ENCODE measurements around the gene MYCT1.
"Not testable (repeated sequence)": the region's sequence is repeated elsewhere in the genome, so short reads cannot be mapped to it uniquely, and the experiment has no call there.

MYCT1 gene, protein sequence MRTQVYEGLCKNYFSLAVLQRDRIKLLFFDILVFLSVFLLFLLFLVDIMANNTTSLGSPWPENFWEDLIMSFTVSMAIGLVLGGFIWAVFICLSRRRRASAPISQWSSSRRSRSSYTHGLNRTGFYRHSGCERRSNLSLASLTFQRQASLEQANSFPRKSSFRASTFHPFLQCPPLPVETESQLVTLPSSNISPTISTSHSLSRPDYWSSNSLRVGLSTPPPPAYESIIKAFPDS
- 0 to 0.10 (median 0) reads per million in 18 experiments for total RNA-seq

DNA sequence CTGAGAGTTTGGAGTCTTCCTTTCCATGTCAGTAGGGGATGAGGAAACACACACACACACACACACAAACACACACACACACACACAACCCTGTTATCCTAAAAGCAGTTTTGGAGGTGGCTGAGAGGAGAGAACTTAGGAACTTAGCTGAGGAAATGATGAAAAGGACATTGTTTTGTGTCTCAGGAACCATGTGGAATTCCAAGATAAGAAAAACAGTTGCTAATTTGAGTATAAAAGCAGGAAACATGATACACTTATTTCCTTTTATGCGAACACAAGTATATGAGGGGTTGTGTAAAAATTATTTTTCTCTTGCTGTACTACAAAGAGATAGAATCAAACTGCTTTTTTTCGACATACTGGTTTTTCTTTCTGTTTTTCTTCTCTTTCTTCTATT is at the start of gene MYCT1:
Gene MYCT1 (plus strand): TSS at position 264 of the 400 bp plus-strand sequence. CDS start 6 bp downstream, at position 270.
- no peak for DNase-seq

DNA sequence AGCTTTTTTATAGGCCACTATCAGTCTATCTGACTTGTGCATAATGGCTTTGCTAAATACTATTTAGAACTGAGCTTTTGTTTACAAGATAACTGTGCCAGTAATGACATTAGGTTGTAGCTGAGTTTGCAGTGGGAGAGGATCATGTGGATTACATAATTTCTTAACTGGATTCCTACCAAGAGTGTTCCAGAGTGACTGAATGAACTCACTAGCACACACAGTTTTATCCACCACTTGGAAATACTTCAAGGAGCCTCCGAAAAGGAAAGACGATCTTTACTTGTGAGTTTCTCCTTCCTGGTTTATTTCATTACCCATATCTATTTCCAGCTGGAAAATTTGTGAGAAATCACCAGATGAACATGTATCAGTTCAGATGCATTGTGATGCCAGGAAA is 49.6 kb upstream of the MYCT1 start:
- no peak for DNase-seq

DNA sequence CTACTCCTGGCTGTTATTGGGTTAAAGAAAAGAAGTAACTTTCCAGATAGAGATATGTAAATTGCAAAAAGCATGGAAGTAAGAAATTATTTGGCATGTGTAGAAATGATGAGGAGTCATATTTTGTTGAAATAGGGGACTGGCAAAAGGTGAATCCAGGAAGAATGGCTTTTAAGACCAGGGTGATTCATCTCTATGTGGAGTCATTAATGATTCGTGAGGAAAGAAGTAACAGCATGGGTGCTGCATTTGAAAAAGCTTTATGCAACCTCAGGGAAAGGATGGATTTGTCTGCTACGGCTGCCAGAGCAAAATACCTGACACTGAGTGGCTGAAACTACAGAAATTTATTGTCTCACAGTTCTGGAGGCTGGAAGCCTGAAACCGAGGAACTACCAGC is 45.7 kb upstream of the MYCT1 start:
- no peak for DNase-seq

DNA sequence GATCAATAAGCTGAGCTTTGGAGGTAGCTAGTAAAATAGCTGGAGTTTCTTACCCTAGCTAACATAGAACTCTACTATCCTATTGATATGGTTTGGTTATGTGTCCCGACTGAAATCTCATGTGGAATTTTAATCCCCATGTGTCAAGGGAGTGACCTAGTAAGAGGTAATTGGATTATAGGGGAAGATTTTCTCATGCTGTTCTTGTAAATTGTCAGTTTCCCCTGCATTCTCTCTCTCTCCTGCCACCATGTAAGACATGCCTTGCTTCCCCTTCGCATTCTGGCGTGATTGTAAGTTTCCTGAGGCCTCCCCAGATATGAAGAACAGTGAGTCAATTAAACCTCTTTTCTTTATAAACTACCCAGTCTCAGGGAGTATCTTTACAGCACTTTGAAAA is 35.9 kb upstream of the MYCT1 start:
- DNase-seq: no peak

DNA sequence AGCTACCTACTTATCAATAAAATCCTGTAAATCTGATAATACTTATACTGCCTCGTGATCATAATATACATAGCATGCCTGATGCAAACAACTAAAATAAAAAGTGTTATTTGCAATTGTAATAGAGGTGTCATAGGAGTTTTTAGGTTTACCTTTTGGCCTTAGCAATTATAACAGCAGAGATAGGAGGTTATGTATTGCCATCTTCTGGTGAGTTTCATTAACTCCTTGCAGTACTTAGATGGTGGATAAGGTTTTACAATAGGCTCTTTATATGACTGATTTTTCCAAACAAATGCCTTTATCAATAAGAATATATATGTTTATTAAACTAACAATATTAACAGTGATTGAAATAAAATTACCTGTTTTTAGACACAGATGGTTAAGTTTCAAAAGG is 27.8 kb upstream of the MYCT1 start:
- peak; percentile 1 to 20 for DNase-seq

DNA sequence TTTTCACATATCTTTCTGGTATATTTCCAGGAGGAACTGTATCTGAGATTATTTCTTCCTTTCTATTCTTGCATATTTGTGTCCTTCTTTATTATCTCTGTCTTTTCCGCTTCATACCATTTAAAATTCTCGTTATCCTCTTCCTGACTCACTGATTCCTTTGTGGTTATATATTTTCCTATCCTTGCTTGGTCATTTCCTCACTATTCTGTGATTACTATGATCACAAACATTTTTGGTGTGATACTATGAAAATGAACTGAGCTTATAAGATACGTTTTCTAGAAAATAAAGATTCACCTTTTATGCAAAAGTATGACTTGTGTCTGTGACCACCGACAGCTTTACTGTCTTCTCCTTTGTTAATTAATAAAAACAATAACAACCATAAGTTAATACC is 26.5 kb upstream of the MYCT1 start:
- no peak for DNase-seq

DNA sequence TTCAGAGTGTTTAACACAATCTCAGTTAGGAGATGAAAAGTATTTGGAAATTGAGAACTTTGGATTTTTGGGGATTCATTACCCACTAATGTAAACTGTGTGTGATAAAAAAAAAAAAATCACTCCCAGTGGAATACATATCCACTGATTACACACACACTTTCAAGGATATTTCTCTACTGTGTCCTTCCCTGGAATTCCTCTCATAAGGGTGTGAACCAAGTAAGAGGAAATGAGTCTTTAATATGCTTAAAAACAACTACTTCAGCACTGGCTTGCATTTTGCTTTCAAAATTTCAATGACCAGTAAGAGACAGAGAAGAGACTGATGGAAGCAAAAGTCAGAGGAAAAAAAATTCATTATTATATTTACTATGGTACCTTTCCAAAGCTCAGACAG is 24.5 kb upstream of the MYCT1 start:
- DNase-seq: no peak

DNA sequence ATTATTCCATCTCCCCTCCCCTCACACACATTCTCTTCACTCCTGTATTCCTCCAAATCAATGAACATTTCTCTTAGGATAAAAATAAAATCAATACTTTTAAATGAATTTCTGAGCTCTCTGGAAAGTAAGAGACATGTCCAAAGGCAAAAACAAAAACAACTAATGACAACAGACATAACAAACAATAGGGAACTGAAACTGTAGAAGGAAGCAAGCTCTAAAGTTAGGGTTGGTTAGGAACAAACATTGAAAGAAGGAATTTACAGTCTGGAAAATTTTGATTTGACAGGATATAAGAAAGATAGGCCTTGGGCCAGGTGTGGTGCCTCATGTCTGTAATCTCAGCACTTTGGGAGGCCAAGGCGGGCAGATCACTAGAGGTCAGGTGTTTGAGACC is 17.5 kb upstream of the MYCT1 start:
- DNase-seq: peak; percentile 4 to 5

DNA sequence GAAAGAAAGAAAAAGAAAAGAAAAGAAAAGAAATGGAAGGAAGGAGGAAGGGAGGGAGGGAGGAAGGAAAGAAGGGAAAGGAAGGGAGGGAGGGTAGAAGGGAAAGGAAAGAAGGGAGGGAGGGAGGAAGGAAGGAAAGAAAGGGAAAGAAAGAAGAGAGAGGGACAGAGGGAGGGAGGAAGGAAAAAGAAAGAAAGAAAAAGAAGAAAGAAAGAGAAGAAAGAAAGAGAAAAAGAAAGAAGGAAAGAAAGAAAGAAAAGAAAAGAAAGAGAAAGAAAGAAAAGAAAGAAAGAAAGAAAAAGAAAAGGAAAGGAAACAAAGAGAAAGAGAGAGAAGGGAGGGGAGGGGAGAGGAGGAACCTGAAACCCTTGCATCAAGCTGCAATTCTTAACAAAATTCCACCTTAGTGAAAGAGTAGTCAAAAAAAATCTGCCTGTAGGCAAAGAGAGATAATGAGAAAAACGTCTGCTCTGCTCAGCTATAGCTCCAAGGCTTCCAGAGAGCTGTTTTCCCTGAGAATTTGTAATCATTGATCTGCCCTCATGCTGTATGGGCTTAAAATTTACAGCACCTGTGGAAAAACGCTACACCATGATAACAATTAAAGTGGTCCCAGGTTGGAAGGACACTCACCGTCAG is 16.7 kb upstream of the MYCT1 start:
- no peak for DNase-seq

DNA sequence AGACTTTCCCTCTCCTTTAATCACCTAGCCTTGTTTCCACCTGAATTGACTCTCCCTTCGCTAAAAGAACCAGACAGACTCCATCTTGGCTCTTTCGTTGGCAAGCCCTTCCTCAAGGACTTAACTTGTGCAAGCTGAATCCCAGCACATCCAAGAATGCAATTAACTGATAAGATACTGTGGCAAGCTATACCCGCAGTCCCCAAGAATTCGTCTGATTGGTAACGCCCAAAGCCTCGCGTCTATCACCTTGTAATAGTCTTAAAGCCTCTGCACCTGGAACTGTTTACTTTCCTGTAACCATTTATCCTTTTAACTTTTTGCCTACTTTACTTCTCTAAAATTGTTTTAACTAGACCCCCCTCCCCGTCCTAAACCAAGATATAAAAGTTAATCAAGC is 15.6 kb upstream of the MYCT1 start:
- no peak for DNase-seq

DNA sequence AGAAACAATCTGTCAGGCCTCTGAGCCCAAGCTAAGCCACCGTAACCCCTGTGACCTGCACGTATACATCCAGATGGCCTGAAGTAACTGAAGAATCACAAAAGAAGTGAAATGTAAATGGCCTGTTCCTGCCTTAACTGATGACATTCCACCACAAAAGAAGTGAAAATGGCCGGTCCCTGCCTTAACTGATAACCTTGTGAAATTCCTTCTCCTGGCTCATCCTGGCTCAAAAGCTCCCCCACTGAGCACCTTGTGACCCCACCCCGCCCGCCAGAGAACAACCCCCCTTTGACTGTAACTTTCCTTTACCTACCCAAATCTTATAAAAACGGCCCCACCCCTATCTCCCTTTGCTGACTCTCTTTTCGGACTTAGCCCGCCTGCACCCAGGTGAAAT is 14.8 kb upstream of the MYCT1 start:
- not testable (repeated sequence) for DNase-seq

DNA sequence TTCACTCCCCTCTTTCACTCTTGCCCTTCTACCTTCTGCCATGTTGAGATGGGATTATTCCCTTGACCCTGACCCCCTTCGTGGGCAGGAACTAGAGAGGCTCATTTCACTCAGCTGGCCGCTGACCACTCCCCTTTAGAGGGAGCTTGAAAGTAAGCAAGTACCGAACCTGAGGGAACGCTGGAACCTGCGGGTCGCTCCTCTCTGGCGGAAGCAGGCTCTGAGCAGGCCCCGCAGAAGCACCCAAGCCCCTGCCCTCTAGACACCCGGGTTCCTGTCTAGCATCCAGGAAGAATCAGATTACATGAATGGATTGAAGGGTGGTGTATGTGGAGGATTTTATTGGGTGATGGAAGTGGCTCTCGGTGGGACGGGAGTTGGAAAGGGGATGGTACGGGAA is 11.9 kb upstream of the MYCT1 start:
- DNase-seq: no peak

DNA sequence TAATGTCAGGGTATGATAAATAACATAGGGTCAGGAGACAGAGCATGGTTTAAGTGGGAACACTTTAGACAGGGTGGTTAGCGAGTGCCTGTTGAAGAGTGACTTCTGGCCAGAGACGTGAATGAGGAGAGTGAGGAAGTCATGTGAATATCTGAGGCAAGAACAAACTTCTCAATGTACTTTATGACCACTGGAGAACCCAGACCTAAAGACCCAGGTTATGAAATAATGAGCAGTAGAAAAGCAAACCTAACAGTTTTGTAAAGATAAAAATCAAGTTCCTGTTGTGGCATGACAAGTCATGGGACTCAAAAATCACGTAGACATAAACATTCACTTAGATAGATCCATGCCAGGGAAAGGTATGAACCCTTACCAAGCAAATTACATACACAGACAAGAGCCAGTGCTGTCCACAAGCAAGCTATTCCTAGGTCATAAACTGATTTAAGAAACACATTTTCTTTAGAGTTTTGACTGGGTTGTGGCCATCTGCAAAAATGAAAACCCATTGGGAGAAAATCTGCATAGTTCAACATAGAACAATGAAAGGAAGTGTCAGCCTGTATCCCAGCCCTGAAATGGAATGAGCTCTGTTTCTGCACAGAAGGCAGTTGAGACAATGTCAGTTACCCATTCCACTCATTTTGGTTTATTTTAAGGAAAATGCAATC is 2.2 kb upstream of the MYCT1 start:
- DNase-seq: peak; percentile 20 to 56

DNA sequence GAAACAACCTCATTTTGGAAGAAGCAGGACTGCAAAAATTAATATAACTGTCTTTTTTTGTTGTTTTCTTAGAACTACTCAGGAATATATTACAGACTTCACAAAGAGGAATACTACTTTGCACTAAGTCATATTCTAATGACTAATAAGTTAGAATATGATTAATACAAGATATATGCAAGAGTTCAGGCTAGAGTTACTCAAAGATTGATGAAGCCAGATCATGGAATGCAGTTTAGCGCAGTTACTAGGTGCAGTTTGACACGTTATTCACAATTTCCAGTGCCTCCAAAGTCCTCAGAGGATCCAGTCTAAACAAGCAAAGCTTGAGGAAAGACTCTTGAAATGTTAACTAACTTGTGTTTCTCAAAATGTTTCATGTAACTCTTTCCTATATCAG is 1.2 kb upstream of the MYCT1 start:
- DNase-seq: no peak

DNA sequence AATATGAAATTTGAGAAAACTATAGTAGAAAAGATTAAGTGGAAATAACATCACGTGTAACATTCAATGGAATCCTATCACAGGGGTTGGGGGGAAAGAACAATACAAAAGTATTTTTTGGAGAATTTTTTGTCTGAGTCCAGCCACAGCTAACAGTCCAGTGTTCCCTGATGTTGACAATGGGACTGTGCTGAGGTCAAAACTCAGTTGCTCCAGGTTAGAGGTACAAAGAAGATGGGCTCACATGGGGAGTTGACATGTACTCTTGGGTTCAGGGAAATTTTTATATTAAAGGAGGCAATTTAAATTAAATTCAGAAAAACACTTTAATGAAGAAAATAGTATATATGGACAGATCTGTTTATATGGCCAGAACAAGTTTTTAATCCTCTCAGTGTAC is 995 bp downstream of the MYCT1 start:
- no peak for DNase-seq

DNA sequence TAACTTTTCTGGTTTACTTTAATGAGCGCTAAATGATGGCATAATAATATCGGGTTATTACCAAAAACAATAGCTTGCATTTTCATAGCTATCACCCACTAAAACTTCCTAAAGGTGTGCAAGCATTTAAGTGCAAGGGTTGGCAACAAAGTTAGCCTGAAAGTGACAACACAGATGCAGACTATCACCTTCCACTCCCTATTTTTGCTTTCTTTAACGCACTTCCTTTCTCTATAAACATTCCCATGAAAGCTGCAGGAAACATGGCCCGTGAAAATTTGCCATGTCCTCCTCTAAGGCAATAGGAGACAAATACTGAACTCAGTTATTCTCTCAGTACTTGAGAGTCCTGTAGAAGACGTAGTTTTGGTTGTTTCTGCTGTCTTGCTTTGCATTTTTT is 2.7 kb downstream of the MYCT1 start:
- no peak for DNase-seq

DNA sequence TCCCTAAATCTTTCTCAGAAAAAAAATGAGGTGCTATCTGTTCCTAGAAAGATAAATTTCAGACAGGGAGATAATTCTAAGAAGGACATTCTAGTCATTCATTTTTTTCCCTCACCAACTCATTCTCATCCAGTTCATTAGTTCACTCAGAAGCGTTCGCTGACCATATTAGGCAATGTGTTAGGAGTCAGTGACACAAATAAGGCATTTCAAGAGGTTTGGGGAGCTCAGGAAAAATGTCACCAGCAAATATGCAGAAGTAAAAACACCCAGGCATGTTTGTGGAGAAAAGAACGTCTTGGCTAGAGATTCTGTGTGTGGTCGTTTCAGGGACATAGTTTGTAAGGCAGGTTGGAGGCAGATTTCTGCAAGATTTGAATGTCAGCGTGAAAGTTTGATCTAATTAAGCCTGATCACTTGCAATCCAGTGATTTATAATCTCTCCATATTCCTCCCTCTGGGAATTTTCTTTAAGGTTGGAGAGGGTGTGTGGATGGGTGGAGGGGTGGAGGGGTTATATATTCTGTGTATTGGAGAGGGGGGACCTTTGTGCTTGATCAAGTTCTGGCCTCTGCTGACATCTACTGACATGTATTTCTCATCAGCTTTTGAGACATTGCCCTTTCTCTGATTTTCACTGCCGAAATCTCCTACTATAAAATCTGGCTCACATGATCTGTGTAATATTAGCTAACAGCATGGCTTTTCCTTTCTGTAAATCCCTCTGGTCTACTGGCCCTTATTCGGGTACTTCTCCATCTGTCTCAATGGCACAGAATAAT is 3.6 kb downstream of the MYCT1 start:
- DNase-seq: no peak

DNA sequence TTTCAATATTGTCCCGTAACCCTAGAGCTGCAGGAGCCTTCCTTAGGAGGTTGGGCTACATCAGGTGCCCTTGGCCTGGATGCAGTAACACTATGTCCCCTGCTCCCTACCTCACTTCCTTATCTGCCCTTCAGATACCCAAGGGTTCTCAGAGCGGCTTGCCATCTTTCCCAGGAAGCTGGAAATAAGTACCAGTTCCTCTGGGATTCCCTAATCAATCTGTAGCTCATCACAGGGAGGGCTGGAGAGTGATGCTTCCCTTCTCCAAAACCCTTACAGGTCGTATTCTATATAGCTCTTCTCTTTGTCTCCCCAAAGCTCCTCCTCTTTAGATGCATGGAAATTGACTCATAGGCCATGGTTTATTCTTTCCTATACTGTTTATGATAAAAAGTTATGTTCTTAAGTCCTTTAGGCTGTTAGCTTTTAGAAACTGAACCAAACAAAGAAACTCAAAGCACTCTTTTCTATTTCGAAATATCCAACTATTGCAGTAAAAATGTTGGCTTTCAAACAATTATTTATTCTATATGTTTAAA is 4.2 kb downstream of the MYCT1 start:
- DNase-seq: no peak

DNA sequence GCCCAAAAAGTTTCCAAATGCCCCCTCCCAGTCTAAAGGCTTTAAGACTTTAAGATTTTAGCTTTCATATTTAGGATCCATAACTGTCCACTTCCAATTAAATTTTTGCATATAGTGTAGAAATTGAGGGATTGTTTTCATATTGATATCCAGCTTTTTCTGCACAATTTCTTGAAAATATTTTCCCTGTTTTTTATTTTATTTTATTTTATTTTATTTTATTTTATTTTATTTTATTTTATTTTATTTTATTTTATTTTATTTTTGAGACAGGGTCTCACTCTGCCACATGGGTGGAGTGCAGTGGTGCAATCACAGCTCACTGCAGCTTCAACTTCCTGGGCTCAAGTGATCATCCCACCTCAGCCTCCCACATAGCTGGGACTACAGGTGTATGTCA is 6.1 kb downstream of the MYCT1 start:
- DNase-seq: not testable (repeated sequence)

DNA sequence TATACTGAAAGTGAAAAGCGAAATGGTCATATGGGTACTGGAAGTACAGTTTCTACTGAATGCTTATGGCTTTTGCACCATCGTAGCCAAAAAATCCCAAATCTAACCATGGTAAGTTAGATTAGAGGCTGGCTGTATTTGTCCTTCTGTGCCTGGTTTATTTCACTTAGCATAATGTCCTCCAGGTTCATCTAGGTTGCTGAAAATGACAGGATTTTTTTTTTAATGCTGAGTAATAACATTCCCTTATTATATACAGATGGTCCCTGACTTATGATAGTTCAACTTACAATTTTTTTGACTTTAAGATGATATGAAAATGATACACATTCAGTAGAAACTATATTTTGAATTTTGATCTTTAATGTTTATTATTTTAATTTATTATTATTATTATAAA is 7.6 kb downstream of the MYCT1 start:
- no peak for DNase-seq

DNA sequence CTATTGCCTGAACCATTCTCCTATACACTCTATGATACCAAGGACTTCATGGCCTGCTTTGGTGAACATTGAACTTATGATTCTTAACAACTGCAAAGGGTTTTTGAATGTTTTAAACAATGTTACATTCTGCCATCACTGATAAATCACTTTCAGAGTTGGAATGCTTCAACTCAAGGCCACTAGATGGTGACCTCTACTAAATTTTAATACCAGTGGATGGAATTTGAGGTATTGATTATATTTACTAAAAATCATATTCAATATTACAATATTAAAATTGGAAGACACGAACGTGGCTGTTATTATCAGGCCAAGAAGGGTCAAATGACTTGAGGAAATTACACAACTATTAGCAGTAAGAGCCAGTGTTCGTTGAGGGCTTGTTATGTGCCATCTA is 18.6 kb downstream of the MYCT1 start:
- DNase-seq: no peak

DNA sequence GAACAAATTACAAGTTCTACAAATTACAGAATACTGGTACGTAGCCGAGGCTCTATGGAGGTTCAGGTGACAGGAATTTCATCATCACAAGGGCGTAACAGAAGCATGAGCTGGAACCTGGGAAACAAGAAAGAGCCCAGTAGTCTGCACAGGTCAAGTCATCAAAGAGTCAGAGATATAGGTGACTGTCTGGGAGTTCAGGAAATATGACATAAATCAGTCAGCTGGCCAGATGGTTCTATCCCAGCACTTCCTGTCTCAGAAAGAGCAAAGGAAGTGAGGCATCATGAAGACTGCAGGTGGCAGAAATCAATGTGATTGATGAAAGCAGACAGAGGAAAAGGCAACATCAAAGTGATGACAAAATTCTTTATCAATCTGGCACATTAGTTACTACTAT is 23.3 kb downstream of the MYCT1 start:
- no peak for DNase-seq

DNA sequence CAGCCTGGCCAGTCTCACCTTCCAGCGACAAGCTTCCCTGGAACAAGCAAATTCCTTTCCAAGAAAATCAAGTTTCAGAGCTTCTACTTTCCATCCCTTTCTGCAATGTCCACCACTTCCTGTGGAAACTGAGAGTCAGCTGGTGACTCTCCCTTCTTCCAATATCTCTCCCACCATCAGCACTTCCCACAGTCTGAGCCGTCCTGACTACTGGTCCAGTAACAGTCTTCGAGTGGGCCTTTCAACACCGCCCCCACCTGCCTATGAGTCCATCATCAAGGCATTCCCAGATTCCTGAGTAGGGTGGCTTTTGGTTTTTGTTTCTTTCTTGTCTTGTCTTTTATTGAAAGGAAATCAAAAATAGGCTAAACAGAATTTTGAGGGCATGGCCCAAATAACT is 24.3 kb downstream of the MYCT1 start:
- no peak for DNase-seq
